ENCODE data around the gene SLC16A11. TPM values are rescaled to one million over a fixed set of nuclear protein-coding genes. Genes with fewer than 3 reads are reported as not detected.
"Not testable (repeated sequence)": the region's sequence is repeated elsewhere in the genome, so short reads cannot be mapped to it uniquely, and the experiment has no call there.

The SLC16A11 gene
- total RNA-seq (2022) (not detected in 2 replicates), Bru-seq, nascent RNA (not detected), BruChase-seq, experiment 1, labeled RNA remaining after a 6-hour chase (not detected), BruChase-seq, experiment 2, labeled RNA remaining after a 2-hour chase (percentile 16 among the genes with signal in this experiment)
- long read RNA-seq: 0 reads

- Mint-ChIP-seq H3K9me3 (ENCODE audit: low read depth, unreplicated experiment) (no peaks in the 10 kb centered on the region), H3K4me3 (ENCODE audit: low read depth, unreplicated experiment) (peak within 1 kb of the TSS; percentile 32), H3K36me3 (ENCODE audit: insufficient read depth, unreplicated experiment) (peaks cover 34% of the 10 kb centered on the region), H3K4me1 (ENCODE audit: low read depth, unreplicated experiment) (peaks cover 17% of the 10 kb centered on the region), H3K27ac (ENCODE audit: unreplicated experiment) (no peak within 1 kb of the TSS), H3K27me3 (ENCODE audit: unreplicated experiment) (no peaks in the 10 kb centered on the region)
- TF ChIP-seq CTCF (IDR thresholded peaks at IDR 0.05; ENCODE audit: unreplicated experiment): no peak
- CTCF ChIA-PET: no interaction called here
- intact Hi-C loops (cut with micrococcal nuclease; ENCODE audit: unreplicated experiment): no loop called here
- no TSS peak for BruUV-seq (replicated peaks)
- no peak for DNase-seq
Observed at GRCh38 chr17:7043497-7044198, at the start of gene SLC16A11. Gene SLC16A11 (minus strand): TSS chr17:7044092. CDS start chr17:7043513, 579 bp downstream.

DNA sequence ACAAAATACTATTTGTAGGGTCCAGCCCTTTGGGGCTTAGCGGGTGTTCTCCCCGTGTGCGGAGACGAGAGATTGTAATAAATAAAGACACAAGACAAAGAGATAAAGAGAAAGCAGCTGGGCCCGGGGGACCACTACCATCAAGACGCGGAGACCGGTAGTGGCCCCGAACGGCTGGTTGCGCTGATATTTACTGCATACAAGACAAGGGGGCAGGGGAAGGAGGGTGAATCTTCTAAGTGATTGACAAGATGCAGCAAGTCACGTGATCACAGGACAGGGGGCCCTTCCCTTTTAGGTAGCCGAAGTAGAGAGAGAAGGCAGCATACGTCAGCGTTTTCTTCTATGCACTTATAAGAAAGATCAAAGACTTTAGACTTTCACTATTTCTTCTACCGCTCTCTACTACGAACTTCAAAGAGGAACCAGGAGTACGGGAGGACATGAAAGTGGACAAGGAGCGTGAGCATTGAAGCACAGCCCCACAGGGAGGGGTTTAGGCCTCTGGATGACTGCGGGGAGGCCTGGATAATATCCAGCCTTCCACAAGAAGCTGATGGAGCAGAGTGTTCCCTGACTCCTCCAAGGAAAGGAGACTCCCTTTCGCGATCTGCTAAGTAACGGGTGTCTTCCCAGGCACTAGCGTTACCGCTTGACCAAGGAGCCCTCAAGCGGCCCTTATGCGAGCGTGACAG is 47.6 kb upstream of the SLC16A11 start:
- BruUV-seq (replicated peaks); H3K4me3 Mint-ChIP-seq (ENCODE audit: low read depth, unreplicated experiment); DNase-seq; H3K36me3 Mint-ChIP-seq (ENCODE audit: insufficient read depth, unreplicated experiment); CTCF ChIA-PET; intact Hi-C loops (cut with micrococcal nuclease; ENCODE audit: unreplicated experiment); H3K9me3 Mint-ChIP-seq (ENCODE audit: low read depth, unreplicated experiment); H3K27ac Mint-ChIP-seq (ENCODE audit: unreplicated experiment): not testable (repeated sequence)
- peaks cover 20% of the 10 kb centered on the region for H3K27me3 Mint-ChIP-seq (ENCODE audit: unreplicated experiment)
- peaks cover 20% of the 10 kb centered on the region for H3K4me1 Mint-ChIP-seq (ENCODE audit: low read depth, unreplicated experiment)

GRCh38 chr17:7089570-7089969 is 45.7 kb upstream of the SLC16A11 start:
- H3K9me3 Mint-ChIP-seq (ENCODE audit: low read depth, unreplicated experiment); H3K4me3 Mint-ChIP-seq (ENCODE audit: low read depth, unreplicated experiment); H3K27ac Mint-ChIP-seq (ENCODE audit: unreplicated experiment); DNase-seq; intact Hi-C loops (cut with micrococcal nuclease; ENCODE audit: unreplicated experiment); H3K36me3 Mint-ChIP-seq (ENCODE audit: insufficient read depth, unreplicated experiment); CTCF ChIA-PET; BruUV-seq (replicated peaks): not testable (repeated sequence)
- Mint-ChIP-seq H3K27me3 (ENCODE audit: unreplicated experiment) (peaks cover 10% of the 10 kb centered on the region), H3K4me1 (ENCODE audit: low read depth, unreplicated experiment) (peaks cover 18% of the 10 kb centered on the region)

DNA sequence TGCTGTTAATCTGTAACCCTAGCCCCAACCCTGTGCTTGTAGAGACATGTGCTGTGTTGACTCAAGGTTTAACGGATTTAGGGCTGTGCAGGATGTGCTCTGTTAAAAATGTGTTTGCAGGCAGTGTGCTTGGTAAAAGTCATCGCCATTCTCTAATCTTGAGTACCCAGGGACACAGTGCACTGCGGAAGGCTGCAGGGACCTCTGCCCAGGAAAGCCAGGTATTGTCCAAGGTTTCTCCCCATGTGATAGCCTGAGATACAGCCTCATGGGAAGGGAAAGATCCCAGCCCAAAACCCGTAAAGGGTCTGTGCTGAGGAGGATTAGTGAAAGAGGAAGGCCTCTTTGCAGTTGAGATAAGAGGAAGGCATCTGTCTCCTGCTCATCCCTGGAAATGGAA is 44.5 kb upstream of the SLC16A11 start:
- H3K27ac Mint-ChIP-seq (ENCODE audit: unreplicated experiment); intact Hi-C loops (cut with micrococcal nuclease; ENCODE audit: unreplicated experiment); H3K36me3 Mint-ChIP-seq (ENCODE audit: insufficient read depth, unreplicated experiment); H3K4me3 Mint-ChIP-seq (ENCODE audit: low read depth, unreplicated experiment); CTCF ChIA-PET; H3K9me3 Mint-ChIP-seq (ENCODE audit: low read depth, unreplicated experiment); H3K27me3 Mint-ChIP-seq (ENCODE audit: unreplicated experiment); BruUV-seq (replicated peaks); DNase-seq: not testable (repeated sequence)
- H3K4me1 Mint-ChIP-seq (ENCODE audit: low read depth, unreplicated experiment): peaks cover 12% of the 10 kb centered on the region

- TF ChIP-seq CTCF (IDR thresholded peaks at IDR 0.05; ENCODE audit: unreplicated experiment): no peak
- Mint-ChIP-seq H3K27ac (ENCODE audit: unreplicated experiment) (no peak overlapping the region), H3K4me3 (ENCODE audit: low read depth, unreplicated experiment) (no peak overlapping the region), H3K4me1 (ENCODE audit: low read depth, unreplicated experiment) (peaks cover 12% of the 10 kb centered on the region), H3K36me3 (ENCODE audit: insufficient read depth, unreplicated experiment) (no peaks in the 10 kb centered on the region), H3K27me3 (ENCODE audit: unreplicated experiment) (peaks cover 28% of the 10 kb centered on the region), H3K9me3 (ENCODE audit: low read depth, unreplicated experiment) (no peaks in the 10 kb centered on the region)
- no TSS peak for BruUV-seq (replicated peaks)
- CTCF ChIA-PET: no interaction called here
- no peak for DNase-seq
- intact Hi-C loops (cut with micrococcal nuclease; ENCODE audit: unreplicated experiment): no loop called here
Observed at GRCh38 chr17:7084088-7084487, 40.2 kb upstream of the SLC16A11 start.

Measured in Calu3 (cell line).